ENCODE data around the gene ABLIM1.
A peak's percentile ranks its signal among the peaks of the same experiment; 100 is the strongest.
"Not testable (repeated sequence)": the region's sequence is repeated elsewhere in the genome, so short reads cannot be mapped to it uniquely, and the experiment has no call there.

ABLIM1 gene

DNA sequence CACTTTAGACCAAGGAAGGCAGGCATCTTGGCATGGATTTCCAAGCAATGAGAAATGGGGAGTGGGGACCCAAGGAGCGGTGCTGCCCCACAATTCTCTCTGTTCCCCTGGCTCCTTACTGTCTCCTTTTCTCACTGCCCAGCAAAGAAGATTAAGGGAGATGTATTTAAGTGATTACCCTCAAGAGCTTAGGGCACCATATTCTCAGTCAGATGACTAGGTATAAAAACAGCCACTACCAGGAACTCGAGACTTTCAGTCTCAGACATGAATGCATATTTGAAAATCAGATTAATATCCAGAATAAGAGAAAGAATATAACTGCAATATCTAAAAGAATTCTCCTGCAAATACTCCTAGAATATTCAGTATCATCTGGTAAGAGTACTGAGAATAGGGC lies at the start of gene ABLIM1:
Gene ABLIM1, minus strand, starts transcription at position 101 of the 400 bp plus-strand sequence. Its CDS starts 75 bp downstream, at position 26.
- DNase-seq, result no peak

GRCh38 chr10:114706458-114707055 lies 48.5 kb upstream of the ABLIM1 start:
- no peak for DNase-seq

- no peak for DNase-seq
Observed at GRCh38 chr10:114704679-114705078, 46.6 kb upstream of the ABLIM1 start.

- DNase-seq, result no peak
Observed at GRCh38 chr10:114703377-114704107, 45.5 kb upstream of the ABLIM1 start.

DNA sequence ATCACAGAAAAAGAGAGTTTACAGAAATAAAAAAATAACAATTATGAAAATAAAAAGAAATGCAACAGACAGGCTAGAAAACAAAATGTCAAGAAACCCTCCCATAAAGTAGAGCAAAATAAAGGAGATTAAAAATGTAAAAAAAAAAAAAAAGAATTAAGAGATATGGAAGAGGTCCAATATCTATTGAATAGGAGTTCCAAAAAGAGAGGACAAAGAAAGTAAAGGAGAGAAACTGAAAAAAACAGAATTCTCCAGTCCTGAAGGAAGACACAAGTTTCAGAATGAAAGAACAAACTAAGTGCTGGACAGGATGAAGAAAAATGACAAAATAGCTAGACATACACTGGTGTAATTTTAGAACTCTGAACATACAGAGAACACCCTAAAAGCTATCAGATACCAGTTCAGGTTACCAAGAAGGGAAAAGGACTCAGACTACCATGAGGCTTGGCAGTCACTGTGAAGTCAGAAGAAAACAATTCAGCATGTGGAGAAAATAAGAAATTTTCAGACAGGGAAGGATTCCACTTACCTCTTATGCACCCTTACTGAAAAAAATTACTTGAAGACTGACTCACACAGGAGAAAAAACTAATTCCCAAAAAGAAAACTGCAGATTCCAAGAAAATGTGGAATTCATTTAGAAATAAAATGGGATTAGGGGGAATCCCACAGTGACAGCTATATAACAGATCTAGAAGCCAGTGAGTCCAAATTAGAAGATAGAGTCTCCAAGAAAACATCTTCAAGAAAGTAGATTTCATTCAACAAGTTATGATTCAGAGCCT lies 40.4 kb upstream of the ABLIM1 start:
- DNase-seq, result no peak

- DNase-seq, result no peak
Observed at GRCh38 chr10:114697061-114697598, 39.1 kb upstream of the ABLIM1 start.

DNA sequence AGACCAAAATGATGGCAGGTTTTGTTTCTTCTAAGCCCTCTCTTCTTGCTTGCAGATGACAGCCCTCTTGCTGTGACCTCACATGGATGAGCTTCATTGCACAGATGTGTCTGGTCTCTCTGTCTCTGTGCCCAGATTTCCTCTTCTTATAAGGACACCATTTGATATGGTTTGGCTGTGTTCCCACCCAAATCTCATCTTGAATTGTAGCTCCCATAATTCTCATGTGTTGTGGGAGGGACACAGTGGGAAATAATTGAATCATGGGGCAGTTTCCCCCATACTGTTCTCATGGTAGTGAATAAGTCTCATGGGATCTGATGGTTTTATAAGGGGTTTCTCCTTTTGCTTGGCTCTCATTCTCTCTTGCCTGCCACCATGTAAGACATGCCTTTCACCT lies 38.2 kb upstream of the ABLIM1 start:
- DNase-seq, result not testable (repeated sequence)

DNA sequence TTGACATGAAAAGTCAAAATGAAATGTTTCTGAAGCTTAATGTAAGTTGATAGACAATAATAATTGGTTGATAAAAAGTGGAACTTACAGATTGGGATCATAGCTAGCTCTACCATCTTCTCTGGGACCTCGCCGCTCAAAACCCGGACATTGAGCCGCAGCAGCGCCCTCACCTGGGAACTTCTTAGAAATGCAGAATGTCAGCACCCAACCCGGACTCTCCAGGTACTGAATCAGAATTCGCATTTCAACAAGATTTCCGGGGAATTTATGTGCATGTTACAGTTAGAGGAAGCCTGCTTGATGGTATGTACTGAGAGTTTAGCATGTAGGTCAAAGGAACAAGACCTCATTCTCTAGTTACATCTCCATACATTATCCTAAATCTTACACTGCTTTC lies 36.7 kb upstream of the ABLIM1 start:
- peak; percentile 64 for DNase-seq

- DNase-seq, result no peak
Observed at GRCh38 chr10:114694062-114694461, 36.0 kb upstream of the ABLIM1 start.

DNA sequence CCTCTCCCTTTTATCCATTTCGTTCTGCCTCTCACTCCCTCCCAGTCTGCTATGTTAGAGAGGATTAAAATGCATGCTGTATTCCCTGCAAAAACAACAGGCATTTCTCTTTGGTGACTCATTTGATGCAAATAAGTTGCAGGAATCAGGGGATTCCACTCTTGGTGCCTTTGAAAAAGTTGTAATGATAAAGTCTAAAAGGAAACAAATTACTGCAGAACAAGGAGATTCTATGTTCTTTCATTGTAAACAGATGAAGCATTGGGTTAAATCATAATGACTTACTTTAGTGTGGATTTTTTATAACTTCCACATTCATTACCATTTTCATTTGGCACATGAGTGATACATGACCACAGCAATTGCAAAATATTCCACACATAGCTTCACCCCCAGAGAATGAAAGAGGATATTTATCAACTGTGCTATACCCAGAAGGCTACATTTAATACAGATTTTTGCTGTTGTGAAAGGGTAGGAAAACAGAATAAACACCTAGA lies 33.4 kb upstream of the ABLIM1 start:
- no peak for DNase-seq

GRCh38 chr10:114688786-114689185 lies 30.7 kb upstream of the ABLIM1 start:
- DNase-seq, result no peak

GRCh38 chr10:114687459-114687858 lies 29.4 kb upstream of the ABLIM1 start:
- no peak for DNase-seq

GRCh38 chr10:114686013-114686412 lies 27.9 kb upstream of the ABLIM1 start:
- DNase-seq, result no peak

DNA sequence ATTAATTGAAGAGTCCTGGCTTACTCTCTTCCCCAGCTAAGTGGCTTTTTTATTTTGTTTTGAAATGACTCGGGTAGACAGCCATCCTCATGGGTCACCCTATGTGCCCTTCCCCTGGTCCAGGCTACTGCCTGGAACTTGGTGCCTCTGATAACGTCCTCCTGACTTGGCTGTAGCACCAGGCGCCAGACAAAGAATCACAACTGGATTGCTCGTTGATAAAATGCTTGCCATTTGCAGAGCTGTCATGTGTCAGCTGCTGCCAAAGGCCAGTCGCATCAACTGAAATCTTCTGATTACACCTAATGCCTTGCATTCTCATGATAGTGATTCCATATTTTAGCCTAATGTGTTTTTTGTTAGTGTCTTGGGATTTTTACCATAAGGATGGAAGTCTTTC lies 27.4 kb upstream of the ABLIM1 start:
- DNase-seq, result no peak

GRCh38 chr10:114684822-114685209 lies 26.7 kb upstream of the ABLIM1 start:
- no peak for DNase-seq

- no peak for DNase-seq
Observed at GRCh38 chr10:114684084-114684821, 26.2 kb upstream of the ABLIM1 start.

GRCh38 chr10:114683593-114683992 lies 25.5 kb upstream of the ABLIM1 start:
- no peak for DNase-seq

DNA sequence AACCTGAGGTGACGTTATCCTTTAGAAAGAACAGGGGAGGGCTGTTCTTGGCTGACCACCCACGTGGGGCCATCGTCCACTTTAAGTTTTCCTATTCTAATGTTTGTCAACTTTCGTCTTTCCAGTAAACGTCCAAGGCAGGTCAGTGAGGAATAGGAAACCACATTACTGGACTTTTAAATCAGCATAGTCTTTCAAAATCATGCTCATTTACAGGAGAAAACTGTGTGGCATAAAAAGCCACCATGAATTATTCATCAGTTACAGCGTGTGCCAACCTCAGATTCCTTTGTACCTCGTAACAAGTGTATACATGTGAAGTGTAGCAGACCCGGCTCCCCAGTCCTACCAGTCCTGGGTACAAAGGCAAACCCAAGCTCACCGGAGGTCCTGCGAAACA lies 25.1 kb upstream of the ABLIM1 start:
- DNase-seq, result no peak

- DNase-seq, result no peak
Observed at GRCh38 chr10:114682532-114682931, 24.5 kb upstream of the ABLIM1 start.

- no peak for DNase-seq
Observed at GRCh38 chr10:114682121-114682520, 24.0 kb upstream of the ABLIM1 start.

- no peak for DNase-seq
Observed at GRCh38 chr10:114681542-114681941, 23.5 kb upstream of the ABLIM1 start.

DNA sequence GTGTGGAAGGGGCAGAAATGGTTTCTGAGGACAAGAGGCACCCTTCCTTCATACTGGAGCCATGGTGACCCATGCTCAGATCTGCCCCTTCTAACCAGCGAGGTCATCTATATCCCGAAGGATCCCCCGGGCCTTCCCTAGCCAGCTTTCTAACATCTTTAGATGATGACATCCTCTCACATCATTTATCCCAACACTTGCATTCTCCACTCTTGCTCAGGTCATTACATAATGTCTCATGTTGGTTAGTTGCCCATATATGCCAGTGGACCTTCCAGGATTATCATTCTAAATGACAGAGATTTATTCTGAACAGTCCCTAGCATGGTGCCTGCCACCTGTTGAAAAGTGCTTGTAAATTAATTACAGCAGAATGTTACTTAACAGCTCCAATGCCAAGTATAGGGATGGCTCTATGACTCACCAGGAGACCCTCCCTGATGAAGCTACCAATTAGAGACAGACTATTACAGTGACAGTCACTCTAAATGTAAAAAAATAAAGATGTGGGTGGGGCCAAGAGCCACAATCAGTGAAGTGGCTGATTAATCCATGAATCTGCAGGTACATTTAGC lies 22.6 kb upstream of the ABLIM1 start:
- DNase-seq, result no peak
